Stomach smooth muscle (tissue), 2 donors: ENCODE measurements around the gene PADI1.

Source experiments
- H3K27ac ChIP-seq: one replicate; pipeline ENCODE4 v1.7.0; 2013; ENCODE audit warnings: mild to moderate bottlenecking, low read length, inconsistent platforms
- H3K27me3 ChIP-seq, 2 donors: one replicate each; pipeline ENCODE4 v1.7.0; 2013; ENCODE audit warnings: low read length in 2 of 2; ENCODE audit not compliant: insufficient read depth in 2 of 2, control insufficient read depth in 1 of 2
- H3K36me3 ChIP-seq, 2 donors: one replicate each; pipeline ENCODE4 v1.7.0; 2013; ENCODE audit warnings: low read length in 2 of 2; ENCODE audit not compliant: control insufficient read depth in 2 of 2, insufficient read depth in 2 of 2
- H3K4me1 ChIP-seq: one replicate; pipeline ENCODE4 v1.7.0; 2013; ENCODE audit warnings: low read length; ENCODE audit not compliant: control insufficient read depth, insufficient read depth
- H3K4me3 ChIP-seq, 2 donors: one replicate each; pipeline ENCODE4 v1.7.0; 2013; ENCODE audit warnings: low read length in 2 of 2
- H3K9ac ChIP-seq, 2 donors: one replicate each; pipeline ENCODE4 v1.7.0; 2013; ENCODE audit warnings: low read length in 2 of 2, mild to moderate bottlenecking in 1 of 2
- H3K9me3 ChIP-seq, 2 donors: one replicate each; pipeline ENCODE4 v1.7.0; 2013; ENCODE audit warnings: low read length in 2 of 2; ENCODE audit not compliant: control insufficient read depth in 2 of 2
- donor health status: healthy.
- donor health status: Pancreatic carcinoma.

Gene PADI1

DNA sequence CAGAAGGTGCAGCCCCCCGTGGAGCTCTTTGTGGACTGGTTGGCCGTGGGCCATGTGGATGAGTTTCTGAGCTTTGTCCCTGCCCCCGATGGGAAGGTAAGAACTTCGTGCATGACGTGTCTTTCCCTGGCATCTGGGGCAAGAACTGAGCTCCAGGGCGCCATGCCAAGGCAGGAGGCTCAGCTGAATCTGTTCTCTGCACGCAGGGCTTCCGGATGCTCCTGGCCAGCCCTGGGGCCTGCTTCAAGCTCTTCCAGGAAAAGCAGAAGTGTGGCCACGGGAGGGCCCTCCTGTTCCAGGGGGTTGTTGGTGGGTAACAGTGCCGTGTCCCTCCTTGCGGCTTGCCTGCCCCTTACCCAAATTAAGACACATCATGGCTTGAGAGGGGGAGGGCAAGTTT lies 71.6 kb downstream of the PADI1 start:
- no peaks in the 10 kb centered on the region for H3K9me3 ChIP-seq
- no peak overlapping the region for H3K9ac ChIP-seq
- no peaks in the 10 kb centered on the region for H3K36me3 ChIP-seq
- no peak overlapping the region for H3K4me3 ChIP-seq
- peaks cover 6 to 21% of the 10 kb centered on the region in 2 donors for H3K27me3 ChIP-seq
- no peaks in the 10 kb centered on the region for H3K4me1 ChIP-seq
- no peak overlapping the region for H3K27ac ChIP-seq

DNA sequence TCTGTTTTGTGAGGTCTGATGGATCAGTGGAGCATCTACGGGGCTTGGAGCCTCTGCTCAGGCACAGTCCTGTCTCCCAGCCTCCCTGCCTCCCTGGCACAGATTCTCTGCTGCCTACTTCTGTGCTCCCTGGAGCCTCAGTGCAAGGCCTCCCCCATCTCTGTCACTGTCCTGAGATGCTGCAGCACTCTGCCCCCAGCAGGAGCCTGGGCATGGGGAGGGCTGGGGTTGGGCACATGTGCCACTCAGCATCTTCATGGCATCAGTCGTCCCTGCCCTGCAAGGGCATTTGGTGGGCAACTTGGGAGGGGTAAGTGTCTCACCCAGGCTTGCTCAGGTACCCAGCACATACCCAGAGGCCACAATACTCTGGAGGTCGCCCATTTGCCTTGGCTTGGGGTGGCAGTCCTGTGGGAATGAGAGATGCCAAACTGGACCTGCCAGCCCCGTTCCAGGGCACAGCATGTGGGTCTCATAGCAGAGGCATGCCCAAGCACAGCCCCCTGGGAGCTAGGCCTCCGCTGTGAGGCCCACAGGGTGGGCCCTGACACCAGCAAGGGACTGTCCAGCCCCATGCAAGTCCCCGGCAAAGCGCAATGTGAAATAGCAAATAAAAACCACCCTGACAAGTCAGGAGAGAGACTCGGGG lies 72.7 kb downstream of the PADI1 start:
- Histone ChIP-seq H3K36me3 (no peaks in the 10 kb centered on the region), H3K27me3 (peaks cover 6 to 21% of the 10 kb centered on the region in 2 donors), H3K4me1 (no peaks in the 10 kb centered on the region), H3K4me3 (no peak overlapping the region), H3K9ac (no peak overlapping the region), H3K27ac (no peak overlapping the region), H3K9me3 (no peaks in the 10 kb centered on the region)

GRCh38 chr1:17278996-17279830 lies 74.3 kb downstream of the PADI1 start:
- no peak overlapping the region for H3K27ac ChIP-seq
- no peak overlapping the region for H3K9ac ChIP-seq
- H3K4me1 ChIP-seq, result no peaks in the 10 kb centered on the region
- no peaks in the 10 kb centered on the region for H3K9me3 ChIP-seq
- no peak overlapping the region for H3K4me3 ChIP-seq
- peaks cover 6 to 12% of the 10 kb centered on the region in 2 donors for H3K27me3 ChIP-seq
- no peaks in the 10 kb centered on the region for H3K36me3 ChIP-seq

GRCh38 chr1:17280436-17280835 lies 75.5 kb downstream of the PADI1 start:
- Histone ChIP-seq H3K27me3 (peaks cover 6 to 10% of the 10 kb centered on the region in 2 donors), H3K4me3 (no peak overlapping the region), H3K36me3 (no peaks in the 10 kb centered on the region), H3K9me3 (no peaks in the 10 kb centered on the region), H3K4me1 (no peaks in the 10 kb centered on the region), H3K27ac (no peak overlapping the region), H3K9ac (no peak overlapping the region)

DNA sequence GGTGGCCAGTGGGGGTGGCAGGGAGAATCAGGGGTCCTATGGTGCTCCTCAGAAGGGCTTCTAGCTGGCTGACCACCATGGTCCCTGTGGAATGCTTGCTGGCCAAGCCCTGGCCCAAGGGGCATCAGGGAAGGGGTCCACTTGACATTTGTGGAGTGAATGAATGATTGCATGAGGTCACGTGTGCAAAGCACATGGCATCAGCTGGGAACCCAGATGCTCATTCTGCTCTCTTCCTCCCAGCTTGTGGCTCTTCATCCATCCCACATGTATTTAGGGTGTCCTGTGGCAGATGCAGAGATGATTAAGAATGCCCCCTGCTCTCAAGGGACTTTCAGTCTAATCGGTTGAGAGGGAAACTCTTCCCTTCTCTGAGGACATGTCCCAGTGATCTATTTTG lies 76.0 kb downstream of the PADI1 start:
- Histone ChIP-seq H3K36me3 (no peaks in the 10 kb centered on the region), H3K4me1 (no peaks in the 10 kb centered on the region), H3K9ac (no peak overlapping the region), H3K4me3 (no peak overlapping the region), H3K27ac (no peak overlapping the region), H3K9me3 (no peaks in the 10 kb centered on the region), H3K27me3 (peaks cover 6 to 10% of the 10 kb centered on the region in 2 donors)

DNA sequence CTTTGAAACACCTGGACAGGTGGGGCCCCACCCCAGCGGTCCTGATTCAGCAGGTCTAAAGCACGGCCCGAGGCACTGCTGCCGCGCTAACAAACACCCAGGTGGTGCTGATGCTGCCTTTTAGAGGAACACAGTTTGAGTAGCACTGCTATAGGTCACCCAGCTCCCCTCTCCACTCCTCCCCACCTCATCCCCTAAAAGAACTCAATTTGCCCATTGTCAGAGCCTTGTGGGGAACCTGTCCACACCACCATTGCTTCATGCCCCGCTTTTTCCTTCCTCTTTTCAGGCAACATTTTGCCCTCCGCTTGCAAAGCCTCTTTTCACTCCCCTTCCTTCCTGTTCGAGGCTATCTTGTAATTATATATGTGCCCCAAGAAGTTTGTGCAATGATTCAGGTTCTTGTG lies 76.8 kb downstream of the PADI1 start:
- Histone ChIP-seq H3K9ac (no peak overlapping the region), H3K27ac (no peak overlapping the region), H3K27me3 (peaks cover 3 to 11% of the 10 kb centered on the region in 2 donors), H3K4me3 (no peak overlapping the region), H3K36me3 (no peaks in the 10 kb centered on the region), H3K9me3 (no peaks in the 10 kb centered on the region), H3K4me1 (no peaks in the 10 kb centered on the region)

DNA sequence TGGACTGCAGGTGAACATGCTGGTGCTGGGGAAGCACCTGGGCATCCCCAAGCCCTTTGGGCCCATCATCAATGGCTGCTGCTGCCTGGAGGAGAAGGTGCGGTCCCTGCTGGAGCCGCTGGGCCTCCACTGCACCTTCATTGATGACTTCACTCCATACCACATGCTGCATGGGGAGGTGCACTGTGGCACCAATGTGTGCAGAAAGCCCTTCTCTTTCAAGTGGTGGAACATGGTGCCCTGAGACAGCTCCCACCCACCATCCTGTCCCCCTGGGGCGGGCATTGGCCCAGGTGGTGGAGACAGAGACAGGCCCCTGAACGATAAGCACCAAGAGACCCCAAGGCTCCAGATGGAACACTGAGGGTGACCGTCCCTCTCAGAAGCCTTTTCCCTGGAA lies 77.9 kb downstream of the PADI1 start:
- Histone ChIP-seq H3K27ac (no peak overlapping the region), H3K27me3 (peaks cover 3 to 15% of the 10 kb centered on the region in 2 donors), H3K4me3 (no peak overlapping the region), H3K9ac (no peak overlapping the region), H3K9me3 (no peaks in the 10 kb centered on the region), H3K36me3 (no peaks in the 10 kb centered on the region), H3K4me1 (no peaks in the 10 kb centered on the region)

GRCh38 chr1:17286646-17287045 lies 81.7 kb downstream of the PADI1 start:
- Histone ChIP-seq H3K27ac (no peak overlapping the region), H3K36me3 (no peaks in the 10 kb centered on the region), H3K9ac (no peak overlapping the region), H3K4me3 (no peak overlapping the region), H3K9me3 (no peaks in the 10 kb centered on the region), H3K27me3 (peaks cover 12 to 13% of the 10 kb centered on the region in 2 donors), H3K4me1 (no peaks in the 10 kb centered on the region)

DNA sequence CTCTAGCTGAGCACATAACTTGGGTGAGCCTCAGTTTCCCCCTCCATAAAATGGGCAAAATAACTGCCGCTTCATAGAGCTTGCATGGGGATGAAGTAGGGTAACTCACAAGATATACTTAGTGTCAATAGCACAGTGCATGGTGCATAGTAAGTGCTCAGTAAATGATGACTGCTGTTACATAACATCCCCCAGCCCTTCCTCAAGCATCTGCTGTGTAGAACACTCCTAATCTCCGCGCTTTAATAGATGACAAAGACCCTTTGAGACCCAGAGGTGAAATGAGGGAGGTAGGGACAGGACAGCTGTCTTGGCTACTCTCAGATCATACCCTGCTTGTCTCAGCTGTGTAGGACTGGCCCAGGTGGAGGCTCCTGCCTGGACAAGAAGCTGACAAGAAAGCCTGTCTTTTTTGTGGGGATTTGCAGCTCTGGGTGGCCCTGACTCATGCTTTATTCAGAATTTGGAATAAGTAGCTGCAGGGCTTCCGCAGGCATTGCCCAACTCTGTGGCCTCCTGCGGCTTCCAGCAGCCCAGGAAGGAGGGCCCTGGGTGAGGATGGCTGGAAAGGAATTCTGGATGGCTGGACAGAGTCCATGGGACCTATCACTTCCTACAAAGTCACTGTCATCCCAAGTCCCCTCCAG lies 82.3 kb downstream of the PADI1 start:
- no peak overlapping the region for H3K27ac ChIP-seq

GRCh38 chr1:17289721-17290120 lies 84.8 kb downstream of the PADI1 start:
- Histone ChIP-seq H3K9ac (no peak overlapping the region), H3K36me3 (no peaks in the 10 kb centered on the region), H3K9me3 (no peaks in the 10 kb centered on the region), H3K4me1 (no peaks in the 10 kb centered on the region), H3K4me3 (no peak overlapping the region), H3K27me3 (peaks cover 12% of the 10 kb centered on the region in 2 donors), H3K27ac (no peak overlapping the region)

More for the DNA sequence above, 82.3 kb downstream of the PADI1 start:
- Histone ChIP-seq H3K27me3 (peaks cover 12 to 13% of the 10 kb centered on the region in 2 donors), H3K4me1 (no peaks in the 10 kb centered on the region), H3K36me3 (no peaks in the 10 kb centered on the region), H3K9me3 (no peaks in the 10 kb centered on the region), H3K9ac (no peak overlapping the region), H3K4me3 (no peak overlapping the region)
